ENCODE results near the gene ILKAP.

ILKAP gene

DNA sequence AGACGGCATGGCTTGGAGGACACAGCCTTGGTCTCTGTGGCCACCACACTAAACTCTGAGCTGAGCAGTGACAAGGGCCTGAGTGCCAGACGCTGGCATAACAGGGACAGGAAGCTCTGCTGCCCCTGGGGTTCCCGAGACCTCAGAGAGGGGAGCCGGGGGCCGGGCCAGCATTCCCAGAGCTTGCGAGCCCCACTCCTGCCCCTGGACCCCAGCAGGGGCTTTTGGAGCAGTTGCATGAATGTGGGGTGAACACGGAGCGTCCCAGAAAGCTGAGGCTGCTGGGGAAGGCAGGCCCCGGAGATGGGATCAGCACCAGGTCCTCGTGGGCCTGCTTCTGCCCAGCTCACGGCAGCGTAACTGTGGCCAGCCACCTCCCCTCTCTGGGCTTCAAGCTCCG lies 52.3 kb downstream of the ILKAP start:
- Histone ChIP-seq H3K36me3 (ENCODE audit: insufficient read depth, low read length) (no peaks in the 10 kb centered on the region), H3K9ac (ENCODE audit: low read depth, low read length) (no peak overlapping the region), H3K4me1 (ENCODE audit: insufficient read depth, low read length) (no peaks in the 10 kb centered on the region), H3K9me3 (ENCODE audit: control insufficient read depth, insufficient read depth, low read length) (peaks cover 5% of the 10 kb centered on the region; the same call in 1 of the 2 replicates)

DNA sequence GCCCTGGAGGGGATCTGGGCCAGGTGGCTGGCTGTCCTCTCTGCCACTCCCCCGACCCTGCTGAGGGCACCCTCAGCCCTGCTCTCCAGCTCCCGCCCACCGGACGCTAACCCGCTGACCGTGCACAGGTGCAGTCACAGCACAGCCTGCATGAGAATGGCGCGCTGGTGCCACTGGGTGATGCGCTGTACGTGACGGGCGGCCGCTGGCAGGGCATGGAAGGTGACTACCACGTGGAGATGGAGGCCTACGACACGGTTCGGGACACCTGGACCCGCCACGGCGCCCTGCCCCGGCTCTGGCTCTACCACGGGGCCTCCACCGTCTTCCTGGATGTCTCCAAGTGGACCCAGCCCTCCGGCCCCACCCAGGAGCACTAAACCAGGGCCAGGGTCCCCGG lies 52.8 kb downstream of the ILKAP start:
- H3K36me3 ChIP-seq (ENCODE audit: insufficient read depth, low read length), result no peaks in the 10 kb centered on the region
- peaks cover 5% of the 10 kb centered on the region; the same call in 1 of the 2 replicates for H3K9me3 ChIP-seq (ENCODE audit: control insufficient read depth, insufficient read depth, low read length)
- no peak overlapping the region for H3K9ac ChIP-seq (ENCODE audit: low read depth, low read length)
- no peaks in the 10 kb centered on the region for H3K4me1 ChIP-seq (ENCODE audit: insufficient read depth, low read length)

GRCh38 chr2:238149841-238150572 lies 53.5 kb downstream of the ILKAP start:
- H3K9ac ChIP-seq (ENCODE audit: low read depth, low read length), result no peak overlapping the region
- no peaks in the 10 kb centered on the region for H3K36me3 ChIP-seq (ENCODE audit: insufficient read depth, low read length)
- peaks cover 5% of the 10 kb centered on the region; the same call in 1 of the 2 replicates for H3K9me3 ChIP-seq (ENCODE audit: control insufficient read depth, insufficient read depth, low read length)
- no peaks in the 10 kb centered on the region for H3K4me1 ChIP-seq (ENCODE audit: insufficient read depth, low read length)

GRCh38 chr2:238148981-238149380 lies 54.5 kb downstream of the ILKAP start:
- Histone ChIP-seq H3K9me3 (ENCODE audit: control insufficient read depth, insufficient read depth, low read length) (peaks cover 3% of the 10 kb centered on the region; the same call in 1 of the 2 replicates), H3K4me1 (ENCODE audit: insufficient read depth, low read length) (no peaks in the 10 kb centered on the region), H3K36me3 (ENCODE audit: insufficient read depth, low read length) (no peaks in the 10 kb centered on the region), H3K9ac (ENCODE audit: low read depth, low read length) (no peak overlapping the region)

DNA sequence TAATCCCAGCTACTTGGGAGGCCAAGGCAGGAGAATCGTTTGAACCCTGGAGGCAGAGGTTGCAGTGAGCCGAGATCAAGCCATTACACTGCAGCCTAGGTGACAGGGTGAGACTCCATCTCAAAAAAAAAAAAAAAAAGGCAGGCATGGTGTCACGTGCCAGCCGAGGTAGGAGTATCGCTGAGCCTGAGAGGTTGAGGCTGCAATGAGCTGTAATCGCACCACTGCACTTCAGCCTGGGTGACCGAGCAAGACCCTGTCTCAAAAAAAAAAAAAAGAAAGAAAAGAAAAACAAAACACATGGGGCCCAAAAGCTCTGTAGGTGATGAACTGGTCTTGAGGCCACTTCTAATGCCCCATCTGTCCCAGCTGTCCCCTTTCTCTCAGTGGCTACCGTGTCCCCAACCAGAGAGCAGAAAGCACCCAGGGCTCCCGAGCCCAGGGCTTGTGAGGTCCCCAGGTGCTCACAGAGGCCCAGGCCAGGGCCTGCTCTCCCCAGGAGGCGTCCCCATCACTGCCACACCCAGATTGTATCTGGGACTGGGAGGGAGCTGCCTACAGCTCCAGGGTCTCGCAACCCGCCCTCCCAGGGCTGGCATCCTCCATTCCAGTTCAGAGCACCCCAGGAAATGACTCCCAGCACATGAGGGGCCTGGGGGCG lies 56.5 kb downstream of the ILKAP start:
- Histone ChIP-seq H3K9me3 (ENCODE audit: control insufficient read depth, insufficient read depth, low read length) (no peaks in the 10 kb centered on the region), H3K36me3 (ENCODE audit: insufficient read depth, low read length) (no peaks in the 10 kb centered on the region), H3K9ac (ENCODE audit: low read depth, low read length) (no peak overlapping the region), H3K4me1 (ENCODE audit: insufficient read depth, low read length) (no peaks in the 10 kb centered on the region)

- Histone ChIP-seq H3K36me3 (ENCODE audit: insufficient read depth, low read length) (no peaks in the 10 kb centered on the region), H3K4me1 (ENCODE audit: insufficient read depth, low read length) (no peaks in the 10 kb centered on the region), H3K9me3 (ENCODE audit: control insufficient read depth, insufficient read depth, low read length) (no peaks in the 10 kb centered on the region), H3K9ac (ENCODE audit: low read depth, low read length) (no peak overlapping the region)
Measured at GRCh38 chr2:238145851-238146250, 57.6 kb downstream of the ILKAP start.

- H3K4me1 ChIP-seq (ENCODE audit: insufficient read depth, low read length), result no peaks in the 10 kb centered on the region
- H3K36me3 ChIP-seq (ENCODE audit: insufficient read depth, low read length), result no peaks in the 10 kb centered on the region
- H3K9ac ChIP-seq (ENCODE audit: low read depth, low read length), result no peak overlapping the region
- H3K9me3 ChIP-seq (ENCODE audit: control insufficient read depth, insufficient read depth, low read length), result no peaks in the 10 kb centered on the region
Measured at GRCh38 chr2:238145046-238145445, 58.4 kb downstream of the ILKAP start.

DNA sequence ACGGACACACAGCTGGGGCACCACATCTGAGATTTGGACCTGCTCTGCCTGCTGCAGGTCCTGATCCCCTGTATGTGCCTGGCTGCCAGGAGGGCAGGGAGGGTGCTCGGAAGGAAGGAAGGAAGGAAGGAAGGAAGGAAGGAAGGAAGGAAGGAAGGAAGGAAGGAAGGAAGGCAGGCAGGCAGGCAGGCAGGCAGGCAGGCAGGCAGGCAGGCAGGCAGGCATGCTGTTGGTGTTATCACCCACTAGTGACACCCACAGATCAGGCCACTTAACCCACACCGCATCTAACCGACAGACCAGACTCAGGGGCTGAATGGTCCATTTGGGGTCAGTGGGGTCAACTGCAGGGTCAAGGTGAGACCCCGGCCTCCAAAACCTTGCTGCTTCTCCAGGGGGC lies 59.2 kb downstream of the ILKAP start:
- Histone ChIP-seq H3K4me1 (ENCODE audit: insufficient read depth, low read length) (no peaks in the 10 kb centered on the region), H3K9me3 (ENCODE audit: control insufficient read depth, insufficient read depth, low read length) (no peaks in the 10 kb centered on the region), H3K36me3 (ENCODE audit: insufficient read depth, low read length) (no peaks in the 10 kb centered on the region), H3K9ac (ENCODE audit: low read depth, low read length) (no peak overlapping the region)

DNA sequence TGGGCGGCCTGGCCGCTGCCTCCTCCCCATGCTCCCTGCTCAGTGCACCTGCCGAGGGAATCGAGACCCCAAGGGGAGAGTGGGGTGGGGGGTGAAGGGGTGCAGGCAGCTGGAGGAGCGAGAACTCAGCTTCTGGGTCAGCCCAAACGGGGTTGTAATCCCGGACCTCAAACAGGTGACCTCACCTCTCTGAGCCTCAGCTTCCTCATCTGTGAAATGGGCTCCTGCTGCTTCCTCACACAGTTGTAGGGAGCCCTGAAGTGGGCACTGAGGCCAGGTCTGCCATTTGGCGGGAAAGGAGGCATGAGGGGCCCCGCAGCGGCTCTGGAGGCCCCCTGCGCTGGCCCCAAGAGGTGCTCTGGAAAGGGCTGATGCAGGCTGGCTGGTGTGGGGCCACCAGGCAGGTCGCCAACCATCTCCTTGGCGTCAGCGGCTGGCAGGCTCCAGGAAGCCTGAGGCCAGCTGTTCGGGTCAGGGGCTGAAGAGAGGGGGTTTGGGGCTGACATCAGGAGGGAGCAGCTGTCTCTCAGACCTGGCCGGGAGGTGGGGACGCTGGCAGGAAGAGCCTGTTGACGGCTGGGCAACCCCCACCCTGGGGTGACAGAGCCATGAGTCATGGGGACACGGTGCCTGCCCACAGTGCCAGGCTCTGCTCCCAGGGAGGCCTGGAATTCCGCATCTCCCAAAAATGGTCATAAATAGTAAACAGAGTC lies 60.1 kb downstream of the ILKAP start:
- no peaks in the 10 kb centered on the region; the same call in 1 of the 2 replicates for H3K4me1 ChIP-seq (ENCODE audit: insufficient read depth, low read length)
- H3K9me3 ChIP-seq (ENCODE audit: control insufficient read depth, insufficient read depth, low read length), result no peaks in the 10 kb centered on the region
- H3K36me3 ChIP-seq (ENCODE audit: insufficient read depth, low read length), result no peaks in the 10 kb centered on the region
- H3K9ac ChIP-seq (ENCODE audit: low read depth, low read length), result no peak overlapping the region

- Histone ChIP-seq H3K4me1 (ENCODE audit: insufficient read depth, low read length) (no peaks in the 10 kb centered on the region; the same call in 1 of the 2 replicates), H3K9ac (ENCODE audit: low read depth, low read length) (no peak overlapping the region), H3K36me3 (ENCODE audit: insufficient read depth, low read length) (no peaks in the 10 kb centered on the region), H3K9me3 (ENCODE audit: control insufficient read depth, insufficient read depth, low read length) (no peaks in the 10 kb centered on the region)
Measured at GRCh38 chr2:238142382-238143205, 60.9 kb downstream of the ILKAP start.

- no peak overlapping the region for H3K9ac ChIP-seq (ENCODE audit: low read depth, low read length)
- H3K4me1 ChIP-seq (ENCODE audit: insufficient read depth, low read length), result no peaks in the 10 kb centered on the region; the same call in 1 of the 2 replicates
Measured at GRCh38 chr2:238141541-238142318, 61.8 kb downstream of the ILKAP start.

GRCh38 chr2:238140721-238141540 lies 62.6 kb downstream of the ILKAP start:
- Histone ChIP-seq H3K9ac (ENCODE audit: low read depth, low read length) (no peak overlapping the region), H3K9me3 (ENCODE audit: control insufficient read depth, insufficient read depth, low read length) (no peaks in the 10 kb centered on the region), H3K36me3 (ENCODE audit: insufficient read depth, low read length) (no peaks in the 10 kb centered on the region), H3K4me1 (ENCODE audit: insufficient read depth, low read length) (no peaks in the 10 kb centered on the region; the same call in 1 of the 2 replicates)

More at GRCh38 chr2:238141541-238142318, 61.8 kb downstream of the ILKAP start:
- Histone ChIP-seq H3K9me3 (ENCODE audit: control insufficient read depth, insufficient read depth, low read length) (no peaks in the 10 kb centered on the region), H3K36me3 (ENCODE audit: insufficient read depth, low read length) (no peaks in the 10 kb centered on the region)

DNA sequence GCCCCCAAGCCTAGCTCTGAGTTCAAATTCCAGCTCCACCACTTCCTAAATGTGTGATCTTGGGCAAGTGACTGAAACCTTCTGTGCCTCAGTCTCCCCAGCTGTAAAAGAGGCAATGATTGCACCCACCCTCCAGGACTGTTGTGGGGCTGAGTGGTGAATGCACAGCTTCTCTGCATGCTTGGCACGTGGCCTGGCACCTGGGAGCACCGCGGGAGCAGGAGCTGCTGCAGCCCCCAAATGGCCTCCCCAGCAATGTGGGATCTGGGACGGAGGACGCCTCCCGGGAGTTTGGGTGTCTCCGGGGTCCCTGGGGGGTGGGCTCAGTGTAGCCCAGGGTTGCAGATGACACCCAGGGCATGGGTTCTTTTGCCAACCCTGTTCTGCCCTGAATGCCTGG lies 63.5 kb downstream of the ILKAP start:
- Histone ChIP-seq H3K9me3 (ENCODE audit: control insufficient read depth, insufficient read depth, low read length) (no peaks in the 10 kb centered on the region), H3K4me1 (ENCODE audit: insufficient read depth, low read length) (no peaks in the 10 kb centered on the region; the same call in 1 of the 2 replicates), H3K9ac (ENCODE audit: low read depth, low read length) (no peak overlapping the region), H3K36me3 (ENCODE audit: insufficient read depth, low read length) (no peaks in the 10 kb centered on the region)

Measured in ES-I3 (cell line).